HG02678 (cell line): ENCODE measurements around the gene ZFYVE28.
A peak's percentile ranks its signal among the peaks of the same experiment; 100 is the strongest.

Experiments
- ATAC-seq: cut with Tn5 transposase; IDR thresholded peaks from one replicate; pipeline ENCODE4 v1.9.1; 2021; ENCODE audit warnings: mild to moderate bottlenecking, moderate library complexity; ENCODE audit not compliant: unreplicated experiment

ZFYVE28 gene

DNA sequence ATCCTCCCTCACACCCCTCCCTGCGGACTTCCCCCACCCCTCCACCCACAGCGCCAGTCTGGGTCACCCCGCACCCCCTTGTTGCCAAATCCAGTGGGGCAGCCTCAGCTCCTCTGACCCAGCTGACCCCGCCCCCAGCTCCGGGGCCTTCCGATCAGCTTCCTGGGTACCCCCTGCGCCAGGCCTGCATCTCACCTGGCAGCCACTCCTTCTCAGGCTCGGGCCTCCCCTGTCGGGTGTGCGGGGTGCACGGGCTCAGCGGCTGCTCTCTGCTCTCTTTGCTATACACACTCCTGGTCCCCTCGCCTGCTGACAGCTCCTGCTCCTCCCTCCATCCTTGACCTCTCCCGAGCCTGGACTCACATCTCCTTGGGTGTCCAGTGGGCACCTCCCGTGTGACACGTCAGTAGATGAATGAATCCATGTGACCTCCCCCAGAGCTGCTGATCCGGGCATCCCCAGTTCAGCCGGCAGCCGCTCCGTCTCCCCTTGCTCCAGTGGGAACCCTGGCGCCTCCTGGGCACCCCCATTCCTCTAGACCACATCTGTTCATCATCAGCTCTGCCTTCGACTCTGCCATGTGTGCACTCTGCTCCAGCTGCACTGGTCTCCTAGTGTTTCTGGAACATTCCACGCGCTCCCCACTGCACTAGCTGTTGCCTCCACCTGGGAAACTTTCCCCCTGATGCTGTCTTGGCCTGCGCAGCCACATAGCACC, 10.2 kb upstream of the ZFYVE28 start:
- ATAC-seq, result no peak

DNA sequence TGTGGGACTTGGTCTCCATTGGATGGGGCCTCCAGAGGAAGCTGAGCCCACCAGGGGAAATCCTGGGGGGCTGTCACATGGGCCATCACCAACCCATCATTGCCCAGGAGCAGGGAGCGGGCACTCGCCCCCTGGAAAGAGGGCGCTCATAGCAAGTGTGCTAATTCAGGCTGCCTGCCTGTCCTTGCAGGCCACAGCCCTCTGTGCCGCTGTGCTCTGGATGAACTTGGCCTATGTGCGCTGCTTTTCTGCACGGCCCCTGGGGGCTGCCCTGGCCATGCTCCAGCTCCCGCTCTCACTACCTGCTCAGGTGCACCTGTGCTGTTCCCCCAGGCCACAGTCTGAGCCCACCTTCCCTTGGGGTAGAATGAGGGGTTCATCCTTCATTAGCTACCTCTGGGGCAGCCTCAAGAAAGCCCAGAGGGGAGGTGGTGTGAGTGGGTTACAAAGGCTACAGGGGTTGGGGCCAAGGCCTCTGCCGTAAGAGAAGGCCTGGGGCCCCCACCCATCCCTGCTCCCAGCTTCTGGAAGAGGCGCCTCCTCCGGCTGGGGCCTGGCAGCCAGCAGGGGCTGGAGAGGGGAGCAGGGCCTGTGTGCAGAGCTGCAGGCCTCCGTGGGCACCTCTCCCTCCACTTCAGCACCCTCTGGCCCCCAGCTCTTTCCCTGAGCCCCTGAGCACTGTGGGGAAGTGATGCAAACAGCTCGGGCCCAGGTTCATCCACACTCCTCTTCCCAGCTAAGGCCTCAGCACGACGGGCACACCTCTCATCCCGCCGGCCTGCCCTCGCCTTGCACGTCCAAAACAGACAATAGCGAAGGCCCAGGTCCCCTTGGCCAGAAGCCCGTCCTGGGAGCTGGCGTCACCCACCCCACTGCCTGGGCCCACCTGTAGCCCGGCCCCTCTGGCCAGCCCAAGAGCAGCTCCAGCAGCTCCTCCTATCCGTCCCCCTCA, 9.2 kb upstream of the ZFYVE28 start:
- ATAC-seq, result no peak

GRCh38 chr4:2426711-2427275, 8.3 kb upstream of the ZFYVE28 start:
- no peak for ATAC-seq

DNA sequence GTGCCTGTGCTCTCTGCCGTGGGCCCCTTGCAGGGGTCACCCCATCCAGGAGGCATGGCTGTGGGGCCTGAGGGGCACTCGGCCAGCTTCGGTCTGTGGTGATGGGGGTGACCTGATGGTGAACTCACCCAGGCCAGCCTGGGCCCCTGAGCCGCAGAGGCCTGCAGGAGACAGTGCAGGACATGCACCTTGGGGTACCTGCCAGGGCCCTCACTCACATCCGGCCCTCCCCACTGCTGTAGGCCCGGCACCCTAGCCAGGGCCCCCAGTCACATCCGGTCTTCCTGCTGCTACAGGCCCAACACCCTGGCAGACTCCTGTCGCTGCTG, 7.6 kb upstream of the ZFYVE28 start:
- no peak for ATAC-seq

DNA sequence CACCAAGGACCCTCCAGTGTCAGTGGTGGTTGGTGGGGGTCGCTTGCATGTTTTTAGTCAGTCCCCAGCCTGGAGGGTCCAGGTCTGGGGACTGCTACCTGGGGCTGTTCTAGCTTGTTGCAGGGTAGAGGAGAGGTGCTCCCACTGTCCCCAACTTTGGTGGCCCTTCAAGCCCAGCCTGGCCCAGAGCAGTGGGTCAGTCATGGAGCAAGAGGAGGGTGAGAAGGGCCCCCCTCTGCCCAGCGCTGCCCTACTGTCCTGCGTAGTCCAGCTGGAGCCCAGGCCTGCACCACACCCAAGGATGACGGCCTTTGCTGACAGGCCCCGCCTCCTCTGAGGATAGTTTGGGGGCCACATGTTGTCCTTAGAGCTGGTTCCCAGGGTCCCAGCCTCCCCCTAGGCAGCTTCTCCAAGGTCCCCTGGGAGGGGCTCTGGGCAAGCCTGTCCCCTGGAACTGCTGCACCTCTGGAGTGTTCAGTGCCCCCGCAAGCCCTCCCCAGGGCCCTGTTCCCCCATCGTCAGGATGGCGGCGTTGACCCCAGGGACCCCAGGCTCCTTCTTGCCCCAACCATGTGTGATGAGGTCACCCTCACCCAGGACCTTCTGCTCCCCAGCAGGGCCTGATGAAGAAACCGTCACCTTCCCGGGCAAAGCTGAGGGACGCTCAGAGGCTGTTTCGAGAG, 7.1 kb upstream of the ZFYVE28 start:
- no peak for ATAC-seq

DNA sequence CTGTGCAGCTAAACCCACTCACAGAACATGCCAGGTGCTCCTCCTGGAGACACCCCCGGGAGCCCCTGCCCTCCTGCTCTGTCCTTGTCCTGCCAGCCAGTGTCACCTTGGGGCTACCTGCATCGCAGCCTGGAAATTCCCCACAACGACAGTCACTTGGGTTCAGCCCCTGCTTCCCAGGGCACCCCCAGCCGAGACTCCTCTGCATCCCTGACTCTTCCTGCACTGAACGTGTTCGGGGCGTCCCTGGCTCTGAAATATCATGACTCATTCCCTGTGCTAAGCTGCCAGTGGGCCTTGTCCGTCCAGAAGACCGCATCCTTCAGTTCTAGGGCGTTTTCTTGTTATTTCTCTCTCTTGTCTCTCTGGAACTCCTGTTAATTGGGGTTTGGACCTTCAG, 6.1 kb upstream of the ZFYVE28 start:
- ATAC-seq, result no peak

DNA sequence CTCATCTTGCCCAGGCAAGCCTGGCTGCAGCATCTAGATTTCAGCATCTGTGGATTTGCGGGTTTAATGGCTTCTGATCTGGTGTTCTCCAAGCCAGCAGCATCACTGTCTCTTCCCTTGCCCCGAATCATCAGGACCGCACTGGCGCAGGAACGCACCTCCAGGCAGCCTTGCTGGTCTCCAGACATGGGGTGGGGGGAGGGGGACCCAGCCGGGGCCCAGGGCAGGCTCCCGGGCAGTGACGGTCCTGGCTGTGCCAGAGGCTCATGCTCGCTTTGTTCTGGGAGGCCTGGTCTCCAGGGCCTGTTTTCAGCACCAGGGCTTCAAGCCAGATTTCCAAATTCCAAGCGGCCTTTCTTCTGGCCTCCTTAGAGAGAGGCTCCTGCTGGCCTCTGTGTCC, 5.2 kb upstream of the ZFYVE28 start:
- no peak for ATAC-seq

GRCh38 chr4:2423066-2423465, 4.6 kb upstream of the ZFYVE28 start:
- no peak for ATAC-seq

GRCh38 chr4:2421928-2422327, 3.5 kb upstream of the ZFYVE28 start:
- no peak for ATAC-seq

DNA sequence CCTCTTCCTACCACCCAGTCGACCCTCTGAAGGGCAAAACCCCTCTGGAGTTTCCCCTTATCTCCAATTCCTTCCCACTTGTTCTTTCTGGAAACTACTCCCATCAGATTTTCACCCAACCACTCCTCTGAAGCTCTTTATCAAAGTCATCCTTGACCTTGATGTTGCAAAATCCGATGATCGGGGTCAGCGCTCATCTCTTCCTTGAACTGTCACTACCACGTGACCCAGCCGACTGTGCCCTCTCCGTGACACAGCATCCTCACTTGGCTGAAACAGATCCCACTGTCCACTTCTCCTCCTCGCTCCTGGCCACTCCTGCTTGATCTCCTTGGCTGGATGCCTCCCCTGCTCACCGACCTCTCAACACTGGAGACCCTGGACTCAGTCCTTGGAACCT, 1.4 kb upstream of the ZFYVE28 start:
- no peak for ATAC-seq

- peak; percentile 92 for ATAC-seq
Measured at GRCh38 chr4:2418650-2419571, 466 bp upstream of the ZFYVE28 start, which contains the start of gene CFAP99. TSS of gene CFAP99 (plus strand) at chr4:2418955.

DNA sequence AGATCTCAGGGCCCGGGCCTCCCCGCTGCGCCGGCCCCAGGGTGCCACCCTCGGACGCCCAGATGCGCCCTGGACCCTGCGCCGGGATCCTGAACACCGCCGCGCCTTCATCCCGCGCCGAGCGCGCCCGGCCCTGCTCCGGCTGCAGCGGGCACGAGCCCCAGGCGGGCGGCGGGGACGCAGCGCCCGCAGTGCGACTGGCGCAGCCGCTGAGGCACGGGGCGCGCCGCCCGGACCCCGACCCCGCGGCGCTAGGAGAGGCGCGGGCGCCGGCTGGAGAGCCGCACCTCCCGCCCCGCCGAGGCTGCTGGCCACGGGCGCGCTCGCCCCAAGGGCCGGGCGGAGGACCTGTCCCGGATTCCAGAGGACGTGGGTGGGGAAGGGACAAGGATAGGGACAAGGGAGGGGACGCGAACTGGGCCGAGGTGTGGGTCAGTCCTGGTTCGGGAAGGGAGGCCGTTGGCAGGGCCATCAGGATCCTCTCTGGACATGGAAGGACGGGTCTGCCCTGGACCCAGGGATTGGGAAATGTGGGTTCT, 1.1 kb downstream of the ZFYVE28 start:
- ATAC-seq, result no peak

DNA sequence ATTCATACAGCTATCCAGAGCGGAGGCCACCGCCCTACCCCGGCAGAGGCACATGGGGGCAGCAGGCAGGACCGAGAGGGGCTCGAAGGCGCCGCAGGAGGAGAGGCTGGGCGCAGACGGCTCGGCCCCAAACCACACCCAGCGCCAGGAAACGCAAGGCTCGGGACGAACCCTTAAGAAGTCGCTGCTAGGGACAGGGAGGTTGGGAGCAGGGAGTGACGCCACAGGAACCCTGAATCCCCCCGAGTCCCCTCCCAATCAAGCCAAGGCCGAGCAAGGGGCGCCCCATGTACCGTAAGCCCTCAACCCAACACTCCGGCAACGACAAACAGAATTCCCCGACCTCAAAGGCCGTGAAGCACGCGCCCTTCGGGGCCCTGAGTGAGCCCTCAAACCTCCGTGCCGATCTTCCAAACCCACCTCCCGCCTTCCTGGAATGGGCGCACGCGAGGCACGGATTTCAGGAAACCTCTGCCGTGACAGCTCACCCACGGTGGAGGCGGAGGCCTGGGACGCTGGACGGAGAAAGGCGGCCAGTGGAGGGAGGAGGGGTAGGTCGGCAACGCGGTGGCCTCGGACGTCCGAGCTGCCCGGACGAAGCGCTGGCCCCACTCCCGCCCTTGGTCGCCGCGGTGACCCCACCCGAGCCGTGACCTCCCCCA, 1.8 kb downstream of the ZFYVE28 start:
- ATAC-seq, result no peak

DNA sequence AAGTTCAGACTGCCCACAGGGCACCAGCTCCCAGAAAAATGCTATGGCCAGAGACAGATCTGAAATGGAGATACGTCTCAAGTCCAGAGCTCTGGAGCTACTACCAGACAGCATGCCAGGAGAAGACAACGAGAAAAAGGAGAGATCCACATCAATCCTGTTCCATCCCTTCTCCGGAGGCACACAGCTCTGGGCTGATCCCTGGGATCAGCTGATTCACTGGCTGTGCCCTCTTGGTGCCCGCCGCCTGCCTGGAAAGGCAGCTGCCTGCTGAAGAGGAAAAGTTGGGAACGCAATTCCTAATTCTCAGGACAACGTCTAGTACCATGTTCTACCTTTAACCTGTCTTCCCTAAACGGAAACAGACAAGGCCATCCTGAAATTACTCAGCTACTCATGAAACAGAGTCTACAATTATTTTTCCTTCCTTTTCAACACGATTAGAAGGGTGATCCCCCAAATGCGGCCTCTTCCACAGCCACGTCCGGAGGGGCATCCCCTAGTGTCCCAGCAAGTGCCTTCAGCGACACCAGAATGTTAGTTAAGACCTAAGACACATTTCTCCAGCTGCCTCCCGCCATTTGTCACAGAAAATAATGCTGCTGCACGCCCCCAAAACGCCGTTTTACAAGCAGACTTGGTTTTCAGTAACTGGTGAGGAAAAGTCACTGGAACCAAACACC, 2.4 kb downstream of the ZFYVE28 start:
- ATAC-seq, result no peak

- no peak for ATAC-seq
Measured at GRCh38 chr4:2415213-2415612, 3.2 kb downstream of the ZFYVE28 start.

DNA sequence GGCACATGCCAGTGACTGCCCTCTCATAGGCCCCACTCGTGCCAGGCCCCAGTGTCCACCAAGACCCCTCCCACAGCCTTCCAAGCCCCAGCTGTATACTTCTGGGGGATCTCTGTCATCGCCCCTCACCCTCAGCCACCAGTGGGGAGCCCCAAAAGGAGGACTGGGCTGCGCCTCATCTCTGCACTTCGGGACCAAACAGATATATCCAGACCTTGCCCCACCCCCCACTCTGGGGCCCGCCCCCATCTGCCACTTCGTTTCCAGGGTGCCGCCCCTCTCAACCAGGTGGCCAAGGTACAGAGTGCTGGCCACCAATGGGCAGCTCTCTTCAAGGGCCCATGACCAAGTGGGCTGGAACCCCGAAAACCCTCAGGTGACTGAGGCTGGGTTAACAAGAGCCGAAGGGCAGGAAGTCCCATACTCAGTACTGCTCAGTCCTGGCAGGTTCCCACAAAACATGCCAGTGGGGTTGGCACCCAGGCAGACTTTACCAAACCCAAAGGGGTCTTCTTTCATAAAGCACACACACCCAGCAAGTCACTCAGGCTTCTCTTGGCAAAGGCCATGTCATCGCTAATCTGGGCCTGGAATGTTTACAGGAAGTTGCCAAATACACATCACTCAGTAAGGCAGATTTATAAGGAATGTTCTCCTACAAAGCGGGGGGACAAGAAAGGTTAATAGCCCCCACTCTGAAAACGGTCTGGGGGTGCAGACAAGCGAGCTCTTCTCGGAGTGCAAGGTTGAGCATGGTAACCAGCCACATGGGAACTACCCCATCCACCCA, 4.4 kb downstream of the ZFYVE28 start:
- ATAC-seq, result no peak

DNA sequence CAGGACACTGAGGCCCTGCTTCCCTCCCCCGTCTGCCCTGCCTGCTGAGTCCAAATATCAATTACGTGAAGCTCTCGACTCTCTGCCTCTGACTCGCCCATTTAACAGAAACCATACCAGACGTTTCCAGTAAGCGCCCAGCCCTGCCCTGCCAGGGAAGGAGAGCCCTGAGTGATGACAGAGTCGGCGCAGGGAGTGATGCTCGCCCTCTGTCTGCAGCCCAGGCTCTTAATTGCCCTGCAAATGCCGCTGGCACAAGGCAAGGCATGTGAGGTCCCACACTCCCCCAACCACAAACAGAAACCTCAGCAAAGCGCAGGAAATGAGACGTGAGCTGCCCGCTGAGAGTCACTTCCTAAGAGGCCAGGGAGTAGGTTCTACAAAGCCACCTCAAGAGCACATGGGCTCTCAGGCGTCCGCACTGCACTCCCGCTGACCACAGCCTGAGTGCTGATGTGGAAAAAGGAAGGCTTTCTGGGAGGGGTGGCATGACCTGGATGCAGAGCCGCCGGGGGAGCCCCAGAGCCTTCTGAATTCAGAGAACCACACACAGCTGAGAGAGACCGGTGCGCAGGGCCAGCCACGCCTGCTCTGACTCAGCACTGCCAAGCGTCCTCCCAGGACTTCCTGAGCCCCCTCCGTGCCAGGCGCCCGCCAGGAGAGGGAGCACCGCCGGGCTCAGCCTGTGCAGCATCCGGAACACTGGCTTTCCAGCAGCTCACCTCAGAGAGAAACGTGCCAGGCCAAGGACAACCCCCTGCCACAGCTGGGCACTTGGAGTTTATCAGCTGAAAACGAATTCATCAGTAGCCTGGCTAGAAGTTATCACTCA, 5.3 kb downstream of the ZFYVE28 start:
- ATAC-seq, result peak; percentile 42
